Right renal cortex interstitium (tissue), 3 donors: Measurements from ENCODE around the gene SHCBP1L. TPM values are rescaled to one million over a fixed set of nuclear protein-coding genes. Genes with fewer than 3 reads are reported as not detected.
"Not testable (repeated sequence)": the region's sequence is repeated elsewhere in the genome, so short reads cannot be mapped to it uniquely, and the experiment has no call there.

Experiments
- DNase-seq, 3 donors: peaks; one replicate each; pipeline ENCODE4 v3.0.0-alpha.2; 2013; ENCODE audit warnings: low read depth in 3 of 3, low spot score in 2 of 3
- polyA plus RNA-seq, 3 donors: library from polyadenylated mRNA; unstranded; fragments of 120-200 nt; gene quantifications; one replicate each; pipeline ENCODE4 v1.2.1, GENCODE V29; 2013; ENCODE audit not compliant: insufficient read length in 3 of 3

SHCBP1L gene
- polyA plus RNA-seq, 3 donors = 0.37 to 0.74 (median 0.40) TPM

DNA sequence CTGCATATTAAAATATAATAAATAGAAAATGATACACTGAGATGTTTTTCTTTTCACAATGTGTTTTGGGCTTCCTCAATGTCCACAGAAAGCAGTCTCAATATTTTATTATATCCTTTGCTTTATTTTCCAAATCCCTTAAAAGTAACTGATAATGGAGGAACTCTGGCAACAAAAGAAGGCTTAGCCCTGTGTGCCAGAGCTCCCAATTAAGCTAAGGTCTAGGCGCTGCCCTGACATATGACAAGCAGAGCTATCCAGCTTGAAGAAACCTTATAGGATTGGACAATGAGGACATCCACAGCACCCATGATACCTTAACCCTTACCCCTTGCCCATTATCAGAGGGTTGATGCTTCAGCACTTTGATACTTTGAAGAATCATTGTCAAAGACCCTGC, 12.9 kb upstream of the SHCBP1L start:
- no peak for DNase-seq

GRCh38 chr1:182965096-182965495, 12.1 kb upstream of the SHCBP1L start:
- no peak for DNase-seq

DNA sequence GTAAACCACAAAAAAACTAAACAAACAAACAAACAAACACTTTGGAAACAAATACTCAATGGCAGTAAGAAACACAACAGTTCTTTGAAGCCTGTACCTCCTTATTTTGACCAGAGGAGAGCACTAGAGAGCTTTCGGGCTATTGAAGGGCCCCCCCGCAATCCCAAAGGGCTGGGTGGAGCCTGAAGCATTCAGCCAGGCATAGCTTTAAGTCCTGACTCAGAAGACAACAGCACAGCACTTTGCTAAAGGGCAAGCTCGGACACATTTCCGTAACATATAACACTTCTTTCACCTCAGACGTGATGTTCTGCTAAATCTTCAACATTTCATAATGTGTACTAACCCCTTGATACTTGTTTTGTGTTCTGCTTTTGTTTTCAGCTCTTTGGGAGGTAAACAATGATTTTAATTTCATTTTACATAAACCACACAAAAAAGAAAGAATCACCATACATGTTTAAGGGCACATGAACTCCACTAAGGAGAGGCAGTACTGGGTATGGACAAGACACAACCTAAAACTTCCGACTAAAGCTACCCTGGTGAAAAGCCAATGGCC, 9.7 kb upstream of the SHCBP1L start:
- peak in 2 of 3 donors; percentile 58 to 61 for DNase-seq

DNA sequence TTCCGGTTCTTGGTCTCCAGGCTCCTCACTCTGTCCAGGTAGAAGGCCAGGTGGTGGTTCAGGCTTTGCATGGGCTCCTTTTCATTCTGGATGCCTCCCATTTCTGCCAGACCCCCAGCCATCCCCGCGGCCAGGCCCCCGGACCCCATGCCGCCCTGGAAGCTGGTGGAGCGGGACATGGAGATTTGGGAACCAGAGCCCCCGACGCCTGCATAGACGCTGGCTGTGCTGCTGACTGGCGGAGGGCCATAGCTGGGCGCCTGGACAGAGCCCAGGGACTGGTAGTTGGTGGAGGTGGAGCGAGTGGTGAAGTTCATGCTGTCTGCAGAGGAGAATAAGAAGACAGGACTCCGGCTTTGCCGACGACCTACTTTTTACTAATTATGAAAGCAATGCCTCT, 7.1 kb upstream of the SHCBP1L start:
- DNase-seq = no peak

DNA sequence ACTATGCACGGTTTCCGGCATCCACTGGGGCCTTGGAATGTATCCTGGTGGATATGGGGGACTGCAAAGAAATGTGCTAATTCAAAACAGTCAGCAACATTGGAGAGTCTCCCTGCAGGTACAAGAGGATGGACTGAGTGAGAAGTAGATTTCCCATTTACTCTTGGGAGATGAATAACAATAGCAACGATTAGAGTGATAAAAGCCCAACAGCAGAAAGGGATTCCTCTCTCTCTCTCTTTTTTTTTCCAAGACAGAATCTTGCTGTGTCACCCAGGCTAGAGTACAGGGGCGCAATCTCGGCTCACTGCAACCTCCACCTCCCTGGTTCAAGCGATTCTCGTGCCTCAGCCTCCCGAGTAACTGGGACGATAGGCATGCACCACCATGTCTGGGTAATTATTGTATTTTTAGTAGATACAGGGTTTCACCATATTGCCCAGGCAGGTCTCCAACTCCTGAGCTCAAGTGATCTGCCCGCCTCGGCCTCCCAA, 5.0 kb upstream of the SHCBP1L start:
- DNase-seq = no peak

- no peak for DNase-seq
These were observed 3.9 kb upstream of the SHCBP1L start for GRCh38 chr1:182956708-182957365.

- no peak for DNase-seq
These were observed 2.9 kb upstream of the SHCBP1L start for GRCh38 chr1:182955596-182956588.

- no peak for DNase-seq
These were observed 860 bp upstream of the SHCBP1L start for GRCh38 chr1:182953826-182954225.

DNA sequence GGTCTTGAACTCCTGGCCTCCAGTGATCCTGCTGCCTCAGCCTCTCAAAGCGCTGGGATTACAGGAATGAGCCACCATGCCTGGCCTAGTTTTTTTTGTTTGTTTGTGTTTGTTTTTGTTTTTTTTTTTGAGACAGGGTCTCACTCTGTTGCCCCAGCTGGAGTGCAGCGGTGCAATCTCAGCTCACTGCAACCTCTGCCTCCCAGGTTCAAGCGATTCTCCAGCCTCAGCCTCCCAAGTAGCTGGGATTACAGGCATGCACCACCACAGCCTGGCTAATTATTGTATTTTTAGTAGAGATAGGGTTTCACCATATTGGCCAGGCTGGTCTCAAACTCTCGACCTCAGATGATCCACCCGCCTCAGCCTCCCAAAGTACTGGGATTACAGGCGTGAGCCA, 9.6 kb downstream of the SHCBP1L start:
- not testable (repeated sequence) for DNase-seq

DNA sequence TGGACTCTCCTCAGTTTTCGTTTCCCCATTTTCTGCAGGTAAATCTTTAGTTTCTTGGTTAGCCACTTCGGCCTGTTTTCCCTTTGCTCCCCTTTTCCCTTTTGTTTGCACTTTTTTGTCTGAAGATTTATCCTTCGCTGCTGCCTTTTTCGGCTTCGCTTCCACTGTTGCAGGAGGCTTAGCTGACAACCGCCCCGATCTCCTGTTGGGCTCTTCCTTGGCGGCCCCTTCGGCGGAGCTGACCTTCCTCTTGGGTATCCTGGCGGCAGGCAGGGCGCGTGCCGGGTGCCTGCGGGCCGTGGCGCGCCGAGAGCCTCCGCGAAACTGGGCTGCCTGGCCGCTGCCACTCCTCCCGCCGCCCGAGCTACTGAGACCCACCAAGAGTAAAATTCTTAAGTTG, 10.8 kb downstream of the SHCBP1L start:
- not testable (repeated sequence) for DNase-seq

DNA sequence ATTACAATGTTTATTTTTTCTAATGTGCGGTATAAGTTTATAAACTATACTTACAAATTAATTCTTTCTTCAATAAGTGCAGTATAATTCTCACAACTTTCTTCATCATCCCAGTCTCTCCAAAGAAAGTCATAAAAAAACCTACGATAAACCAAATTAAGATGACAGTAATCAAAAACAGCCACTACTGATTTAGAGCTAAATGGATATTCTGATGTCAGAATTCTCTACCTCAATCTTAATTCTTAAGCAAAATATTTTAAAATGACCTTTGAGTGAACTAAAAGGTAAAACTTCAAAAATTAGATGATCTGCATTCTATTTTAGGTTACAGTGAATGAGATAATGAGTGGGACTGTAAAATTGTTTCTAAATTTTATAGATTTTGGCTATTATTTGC, 13.6 kb downstream of the SHCBP1L start:
- DNase-seq = no peak

DNA sequence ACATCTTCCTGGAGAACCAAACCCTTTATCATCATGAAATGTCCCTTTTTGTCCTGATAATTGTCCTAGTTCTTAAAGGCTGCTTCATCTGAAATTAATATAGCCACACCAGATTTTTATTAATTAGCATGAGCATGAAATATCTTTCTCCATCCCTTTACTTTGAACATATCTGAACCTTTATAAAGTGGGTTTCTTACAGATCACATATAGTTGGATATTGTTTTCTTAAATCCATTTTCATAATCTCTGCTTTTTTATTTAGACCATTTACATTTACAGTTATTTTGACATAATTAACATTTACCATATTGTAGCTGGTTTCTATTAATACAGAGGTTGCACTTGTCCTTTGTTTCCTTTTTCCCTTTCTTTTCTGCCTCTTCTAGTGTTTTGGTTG, 17.2 kb downstream of the SHCBP1L start:
- DNase-seq = no peak

DNA sequence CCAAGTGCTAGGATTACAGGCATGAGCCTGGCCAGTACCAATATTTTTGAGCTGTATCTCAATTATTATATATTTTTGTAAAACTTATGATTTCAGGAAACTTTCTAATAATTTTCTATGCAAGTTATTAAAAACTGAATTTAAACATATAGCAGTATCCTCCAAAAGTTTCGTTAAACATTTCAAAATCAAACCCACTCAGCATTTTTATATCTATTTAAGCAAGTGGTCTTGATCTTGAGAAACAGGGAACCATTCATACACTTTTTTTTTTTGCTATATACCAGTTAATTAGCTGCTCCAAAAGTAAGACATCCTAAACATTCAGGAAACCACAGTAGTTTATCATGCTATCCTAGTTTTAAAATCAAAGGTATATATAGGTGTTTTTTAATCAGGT, 22.0 kb downstream of the SHCBP1L start:
- DNase-seq = no peak

DNA sequence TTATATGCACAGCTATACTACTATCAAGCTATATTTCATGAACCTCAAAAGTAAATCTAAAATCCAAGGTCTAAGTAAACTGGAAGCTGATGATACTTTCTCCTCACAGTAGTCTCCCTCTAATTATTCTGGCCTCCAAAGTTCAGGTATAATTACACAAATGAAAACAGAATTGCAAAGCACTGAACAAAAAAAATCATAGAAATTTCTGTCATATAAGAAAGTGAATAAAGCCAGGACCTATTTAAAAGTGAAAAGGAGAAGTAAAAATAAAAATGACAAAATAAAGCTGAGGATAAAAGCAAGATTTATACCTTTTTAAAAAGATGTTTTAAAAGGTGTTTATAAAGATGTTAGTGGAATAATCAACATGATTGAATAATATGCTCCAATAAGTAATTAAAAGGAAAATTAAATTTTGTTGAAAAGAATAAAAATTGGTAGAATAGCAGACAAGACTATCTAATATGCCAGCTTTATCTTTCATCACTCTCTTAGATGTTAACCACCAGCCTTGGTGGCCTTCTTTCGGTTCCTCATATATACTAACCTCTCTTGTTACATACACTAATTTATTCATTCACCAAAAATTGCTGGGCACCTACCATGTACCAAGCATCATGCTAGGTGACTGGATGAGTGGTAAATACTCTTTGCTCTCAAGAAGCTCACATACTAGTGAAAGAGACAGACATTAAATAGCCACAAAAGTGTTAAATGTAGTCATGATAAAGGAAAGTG, 25.1 kb downstream of the SHCBP1L start:
- no peak for DNase-seq

GRCh38 chr1:182925661-182926060, 27.3 kb downstream of the SHCBP1L start:
- no peak for DNase-seq

- DNase-seq = no peak
These were observed 35.6 kb downstream of the SHCBP1L start for GRCh38 chr1:182917378-182917777.

DNA sequence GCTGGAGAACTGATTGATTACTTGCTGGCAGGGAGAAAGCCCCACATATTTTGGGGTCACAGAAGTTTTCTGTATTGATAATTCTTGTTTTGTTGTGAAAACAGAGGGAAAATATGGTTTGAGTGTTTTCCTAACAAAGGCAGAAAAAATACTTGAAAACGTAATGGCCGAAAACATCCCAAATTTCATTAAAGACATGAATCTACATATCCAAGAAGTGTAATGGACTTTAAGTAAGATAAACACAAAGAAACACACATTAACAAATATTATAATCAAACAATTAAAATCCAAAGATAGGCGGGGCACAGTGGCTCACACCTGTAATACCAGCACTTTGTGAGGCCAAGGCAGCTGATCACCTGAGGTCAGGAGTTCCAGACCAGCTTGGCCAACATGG, 39.6 kb downstream of the SHCBP1L start:
- no peak for DNase-seq

DNA sequence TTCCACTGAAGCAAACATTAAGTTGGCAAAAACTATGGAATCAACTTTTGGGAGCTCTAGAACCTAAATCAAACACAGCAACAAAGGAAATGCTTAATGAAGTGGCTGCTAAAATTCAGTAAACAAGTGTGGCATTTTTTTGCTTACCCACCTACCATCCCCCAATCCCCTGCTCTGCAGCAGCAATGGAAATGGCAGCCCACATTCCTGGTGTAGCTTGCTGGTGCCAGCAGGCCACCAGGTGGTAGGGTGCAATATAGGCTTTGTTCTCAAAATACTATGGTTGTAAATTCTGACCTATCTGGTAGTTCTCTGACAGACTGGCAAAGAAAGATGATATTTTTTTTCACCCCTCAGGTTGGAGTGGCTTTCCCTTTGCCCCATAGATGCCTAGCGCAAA, 42.8 kb downstream of the SHCBP1L start:
- DNase-seq = no peak

- no peak for DNase-seq
These were observed 43.4 kb downstream of the SHCBP1L start for GRCh38 chr1:182909578-182909977.

DNA sequence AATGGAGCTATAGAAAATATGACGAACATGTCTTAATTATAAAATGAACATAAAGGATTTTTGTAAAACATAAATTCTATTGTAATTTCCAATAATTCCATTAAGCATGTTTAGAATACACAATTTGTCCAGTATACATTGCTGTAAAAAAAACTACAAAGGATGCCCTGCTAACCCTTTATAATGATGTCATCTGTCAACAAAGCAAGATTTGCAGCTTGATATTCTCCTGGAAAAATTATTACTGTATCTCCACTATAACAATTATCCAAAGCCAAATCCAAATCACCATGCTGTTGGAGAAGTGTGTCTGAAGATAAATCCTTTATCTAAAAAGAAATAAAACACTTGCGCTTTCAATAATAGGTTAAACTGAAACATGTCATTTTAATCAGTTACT, 47.6 kb downstream of the SHCBP1L start:
- DNase-seq = no peak

DNA sequence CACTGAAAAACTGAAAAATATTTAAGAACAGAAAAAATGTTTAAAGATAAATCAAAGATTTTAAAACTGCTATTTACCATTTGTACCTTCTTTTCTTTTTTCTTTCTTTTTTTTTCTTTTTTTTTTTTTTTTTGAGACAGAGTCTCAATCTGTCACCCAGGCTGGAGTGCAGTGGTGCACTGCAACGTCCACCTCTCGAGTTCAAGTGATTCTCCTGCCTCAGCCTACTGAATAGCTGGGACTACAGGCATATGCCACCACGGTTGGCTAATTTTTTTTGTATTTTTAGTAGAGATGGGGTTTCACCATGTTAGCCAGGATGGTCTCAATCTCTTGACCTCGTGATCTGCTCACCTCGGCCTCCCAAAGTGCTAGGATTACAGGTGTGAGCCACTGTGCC, 51.0 kb downstream of the SHCBP1L start:
- not testable (repeated sequence) for DNase-seq
